GM21390 (cell line): ENCODE measurements around the gene ETNK1.
"Not testable (repeated sequence)": the region's sequence is repeated elsewhere in the genome, so short reads cannot be mapped to it uniquely, and the experiment has no call there.

Experiments used
- ATAC-seq: cut with Tn5 transposase; IDR thresholded peaks from one replicate; pipeline ENCODE4 v1.9.1; 2021; ENCODE audit not compliant: unreplicated experiment

The ETNK1 gene

DNA sequence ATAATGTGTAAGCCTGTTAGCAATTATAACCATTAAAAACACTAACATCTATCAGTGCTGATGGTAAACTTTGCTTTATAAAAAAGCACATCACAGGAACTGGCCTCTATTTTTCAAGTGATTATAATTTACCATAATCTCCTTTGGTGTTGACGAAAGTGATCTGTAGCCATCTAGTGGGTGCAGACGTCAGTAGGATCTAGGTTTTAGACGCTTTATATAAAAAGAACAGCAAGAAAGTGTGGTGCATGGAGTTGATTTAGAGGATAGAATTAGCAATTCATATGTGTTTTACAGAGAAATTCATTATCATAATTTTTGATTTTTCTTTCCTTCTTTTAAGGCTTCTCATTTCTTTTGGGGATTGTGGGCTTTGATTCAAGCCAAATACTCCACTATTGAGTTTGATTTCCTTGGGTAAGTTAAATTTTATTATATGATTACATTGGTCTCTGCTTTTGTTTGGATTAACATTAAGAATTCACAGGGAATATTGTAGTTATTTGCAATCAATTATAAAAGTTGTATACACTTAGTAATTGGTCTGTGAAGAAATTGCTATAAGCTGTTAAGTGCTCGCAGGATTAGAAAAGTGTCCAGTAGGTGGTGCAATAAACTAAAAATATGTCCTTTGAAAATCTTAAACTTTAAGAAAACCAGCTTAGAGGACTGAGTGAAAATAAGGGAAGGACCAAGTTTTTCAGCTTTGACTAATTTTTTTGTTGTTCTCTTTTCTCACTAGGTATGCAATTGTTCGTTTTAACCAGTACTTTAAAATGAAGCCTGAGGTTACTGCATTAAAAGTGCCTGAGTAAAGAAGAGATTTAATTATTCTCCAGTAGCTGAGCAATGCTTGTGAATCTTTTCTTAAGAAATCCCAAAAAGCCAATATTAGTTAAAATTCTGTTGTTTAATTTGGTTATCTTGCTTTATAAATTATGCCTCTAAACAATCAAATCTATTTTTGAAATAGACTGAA, 59.5 kb downstream of the ETNK1 start:
- peak; percentile 45 for ATAC-seq

DNA sequence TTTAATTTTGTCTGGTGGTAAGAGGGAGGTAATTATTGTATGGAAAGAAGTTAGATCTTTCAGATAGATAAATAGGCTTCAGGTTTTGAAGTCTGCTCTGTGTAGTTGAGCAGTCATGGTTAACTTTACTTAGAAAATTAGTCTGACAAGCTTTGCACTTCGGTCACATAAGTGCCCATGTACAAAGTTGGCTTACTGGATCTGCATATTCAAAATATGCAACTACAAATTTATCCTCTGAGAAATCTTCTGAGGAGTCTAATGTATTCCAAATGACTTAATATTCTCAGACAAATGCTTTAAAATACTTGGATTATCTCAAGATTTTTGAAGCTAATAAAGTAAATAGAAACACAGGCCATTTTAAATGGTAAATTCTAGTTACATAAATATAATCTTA, 61.2 kb downstream of the ETNK1 start:
- no peak for ATAC-seq

DNA sequence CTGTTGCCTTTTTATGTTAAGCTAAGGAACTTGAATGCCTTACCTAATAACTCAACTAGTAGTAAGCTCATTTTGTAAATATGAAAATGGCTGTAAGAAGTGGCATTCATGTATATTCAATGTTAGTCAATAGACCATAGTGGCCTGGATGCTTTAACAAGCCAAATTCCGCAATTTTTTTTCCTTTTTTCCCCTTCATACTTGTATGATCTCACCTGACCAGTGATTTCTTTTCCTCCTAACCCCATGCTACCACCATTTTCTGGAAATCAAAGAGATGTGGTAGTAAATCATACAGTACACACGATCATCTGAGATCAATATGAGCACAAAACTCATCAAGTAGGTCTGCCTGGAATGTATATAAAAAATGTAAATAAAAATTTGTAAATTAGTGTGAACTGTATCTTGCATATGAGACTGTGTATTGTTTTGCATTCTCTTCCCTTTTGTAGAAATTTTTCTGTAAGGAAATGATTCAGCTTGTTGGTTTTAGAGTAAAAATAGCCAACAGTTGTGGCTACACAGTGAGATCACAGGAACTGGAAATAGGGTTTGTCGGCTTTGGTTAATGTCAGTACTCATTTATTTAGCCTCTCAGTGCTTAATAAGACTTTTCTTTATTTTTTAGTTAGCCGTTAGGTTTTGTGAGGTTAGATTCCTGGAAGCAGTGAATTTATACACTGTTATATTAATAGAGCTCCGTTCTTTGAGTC, 62.5 kb downstream of the ETNK1 start:
- peak; percentile 69 for ATAC-seq

DNA sequence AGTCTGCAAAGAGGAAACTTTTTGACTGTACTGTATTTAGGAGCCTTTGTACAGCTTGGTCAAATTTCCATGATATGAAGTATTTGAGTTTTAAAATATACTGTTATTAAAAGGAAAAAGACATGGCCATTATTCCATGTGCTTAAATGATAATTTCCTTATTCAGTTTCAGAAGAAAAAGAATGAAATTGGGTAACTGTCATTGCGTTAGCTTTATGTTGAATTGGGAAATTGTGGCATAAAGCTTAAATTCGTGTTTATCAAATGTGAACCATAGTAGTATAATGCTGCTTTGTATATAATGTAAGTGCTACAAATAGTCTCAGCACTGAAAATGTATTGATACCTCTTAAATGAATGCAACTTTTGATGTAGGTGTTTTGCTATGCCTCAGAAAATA, 64.9 kb downstream of the ETNK1 start:
- no peak for ATAC-seq

DNA sequence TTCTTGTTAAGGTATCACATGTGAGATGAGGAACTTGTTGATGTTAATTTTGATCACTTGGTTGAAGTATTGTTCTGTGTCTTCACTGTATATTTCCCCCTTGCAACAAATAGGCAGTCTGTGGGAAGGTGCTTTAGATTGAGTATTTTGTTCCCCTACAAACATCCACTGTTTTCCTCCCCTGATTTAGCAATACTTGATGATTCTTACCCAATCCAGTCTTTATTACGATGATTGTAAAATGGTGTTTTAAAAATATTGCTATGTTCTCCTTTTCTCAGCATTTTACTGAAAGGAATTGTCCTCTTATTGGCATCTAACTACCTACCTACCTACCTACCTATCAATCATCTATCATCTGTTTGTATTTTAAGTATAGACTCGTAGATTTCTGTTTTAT, 66.3 kb downstream of the ETNK1 start:
- ATAC-seq: no peak

DNA sequence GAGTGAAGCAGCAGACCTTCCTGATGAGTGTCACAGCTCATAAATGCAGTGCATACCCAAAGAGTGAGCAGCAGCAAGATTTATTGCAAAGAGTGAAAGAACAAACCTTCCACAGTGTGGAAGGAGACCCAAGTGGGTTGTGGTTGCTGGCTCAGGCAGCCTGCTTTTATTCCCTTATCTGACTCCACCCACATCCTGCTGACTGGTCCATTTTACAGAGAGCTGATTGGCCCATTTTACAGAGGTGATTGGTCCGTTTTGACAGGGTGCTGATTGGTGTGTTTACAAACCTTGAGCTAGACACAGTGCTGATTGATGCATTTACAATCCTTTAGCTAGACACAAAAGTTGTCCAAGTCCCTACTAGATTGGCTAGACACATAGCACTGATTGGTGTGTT, 67.5 kb downstream of the ETNK1 start:
- not testable (repeated sequence) for ATAC-seq

DNA sequence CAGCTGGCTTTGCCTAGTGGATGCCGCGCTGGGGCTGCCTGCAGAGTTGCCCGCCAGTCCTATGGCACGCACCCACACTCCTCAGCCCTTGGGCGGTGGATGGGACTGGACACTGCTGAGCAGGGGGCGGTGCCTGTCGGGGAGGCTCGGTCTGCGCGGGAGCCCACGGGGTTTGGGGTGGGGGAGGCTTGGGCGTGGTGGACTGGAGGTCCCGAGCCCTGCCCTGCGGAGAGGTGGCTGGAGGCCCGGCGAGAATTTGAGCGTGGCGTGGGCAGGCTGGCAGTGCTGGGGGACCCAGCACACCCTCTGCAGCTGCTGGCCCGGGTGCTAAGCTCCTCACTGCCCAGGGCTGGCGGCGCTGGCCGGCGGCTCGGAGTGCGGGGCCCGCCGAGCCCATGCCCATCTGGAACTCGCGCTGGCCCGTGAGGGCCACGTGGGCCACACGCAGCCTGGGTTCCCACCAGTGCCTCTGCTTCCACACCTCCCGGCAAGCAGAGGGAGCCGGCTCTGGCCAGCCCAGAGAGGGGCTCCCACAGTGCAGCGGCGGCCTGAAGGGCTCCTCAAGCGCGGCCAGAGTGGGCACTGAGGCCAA, 68.1 kb downstream of the ETNK1 start:
- ATAC-seq: no peak

DNA sequence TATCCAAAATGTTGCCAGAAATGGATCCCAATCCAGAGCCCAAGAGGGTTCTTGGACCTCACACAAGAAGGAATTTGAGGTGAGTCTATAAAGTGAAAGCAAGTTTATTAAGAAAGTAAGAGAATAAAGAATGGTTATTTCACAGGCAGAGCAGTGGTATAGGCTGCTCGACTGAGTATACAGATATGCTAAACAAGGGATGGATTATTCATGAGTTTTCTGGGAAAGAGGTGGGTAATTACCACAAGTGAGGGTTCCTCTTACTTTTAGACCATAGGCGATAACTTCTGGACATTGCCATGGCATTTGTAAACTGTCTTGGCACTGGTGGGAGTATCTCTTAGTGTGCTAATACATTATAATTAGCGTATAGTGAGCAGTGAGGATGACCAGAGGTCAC, 73.6 kb downstream of the ETNK1 start:
- no peak for ATAC-seq

DNA sequence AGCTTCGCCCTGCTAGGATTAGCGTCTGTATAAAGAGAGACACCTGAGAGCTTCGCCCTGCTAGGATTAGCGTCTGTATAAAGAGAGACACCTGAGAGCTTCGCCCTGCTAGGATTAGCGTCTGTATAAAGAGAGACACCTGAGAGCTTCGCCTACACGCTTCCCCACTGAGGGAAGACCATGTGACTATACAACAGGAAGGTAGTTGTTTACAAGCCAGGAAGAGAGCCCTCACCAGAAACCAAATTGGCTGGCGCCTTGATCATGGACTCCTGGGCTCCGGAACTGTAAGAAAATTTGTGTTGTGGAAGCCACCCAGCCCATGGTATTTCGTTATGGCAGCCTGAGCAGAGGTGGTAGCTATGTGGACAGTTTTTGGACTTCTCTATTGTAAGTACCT, 74.7 kb downstream of the ETNK1 start:
- not testable (repeated sequence) for ATAC-seq

DNA sequence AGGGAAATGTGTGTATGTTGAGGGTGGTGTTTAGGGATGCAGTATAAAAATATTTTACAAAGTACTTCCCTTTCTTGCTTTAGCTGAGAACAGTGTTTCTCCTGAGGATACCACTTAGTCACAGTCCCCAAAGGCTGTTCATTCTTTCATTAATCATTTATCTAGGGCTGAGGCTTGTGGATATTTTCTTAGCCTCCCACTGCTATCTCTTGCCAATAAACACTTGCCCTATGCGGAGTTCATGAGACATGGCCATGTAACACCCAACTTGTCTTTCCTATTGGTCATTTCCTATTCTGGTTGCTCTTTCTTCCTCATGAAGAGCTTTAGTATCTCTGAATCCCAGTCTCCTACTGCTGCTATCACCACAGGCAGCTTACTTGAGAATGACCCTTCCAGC, 75.1 kb downstream of the ETNK1 start:
- ATAC-seq: no peak

DNA sequence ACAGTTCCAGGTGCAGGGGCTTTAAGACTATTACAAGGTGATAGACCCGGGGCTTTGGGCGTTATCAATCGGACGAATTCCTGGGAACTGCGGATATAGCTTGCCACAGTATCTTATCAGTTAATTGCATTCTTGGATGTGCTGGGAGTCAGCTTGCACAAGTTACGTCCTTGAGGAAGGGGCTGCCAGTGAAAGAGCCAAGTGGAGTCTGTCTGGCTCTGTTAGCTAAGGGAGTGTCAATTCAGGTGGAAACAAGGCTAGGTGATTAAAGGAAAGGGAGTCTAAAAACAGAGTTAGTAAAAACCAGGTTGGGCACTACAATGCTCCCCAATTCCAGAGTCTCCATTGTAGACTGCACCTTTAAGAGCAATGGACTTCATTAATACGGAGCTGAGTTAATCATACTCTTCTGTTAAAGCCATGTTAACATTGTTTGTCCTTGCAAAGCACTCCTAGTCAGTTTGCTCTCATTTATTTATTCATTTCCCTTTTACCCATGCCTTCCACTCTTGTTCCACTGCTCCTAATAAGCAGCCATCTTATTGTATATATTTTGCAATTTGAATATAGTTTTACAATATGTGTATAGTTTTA, 76.3 kb downstream of the ETNK1 start:
- ATAC-seq: not testable (repeated sequence)

DNA sequence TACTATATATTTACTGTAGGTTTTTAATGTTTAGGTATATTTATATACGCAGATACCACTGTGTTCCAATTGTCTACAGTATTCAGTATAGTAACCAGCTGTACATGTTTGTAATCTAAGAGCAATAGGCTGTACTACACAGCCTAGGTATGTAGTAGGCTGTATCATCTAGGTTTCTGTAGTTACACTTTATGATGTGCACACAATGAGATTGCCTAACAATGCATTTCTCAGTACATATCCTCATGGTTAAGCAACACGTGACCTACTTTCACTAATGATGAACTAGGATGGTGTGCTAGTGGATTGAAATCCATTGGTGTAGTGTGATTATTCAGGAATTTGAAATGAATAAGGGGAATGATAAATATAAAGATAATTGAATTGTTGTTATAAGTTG, 77.7 kb downstream of the ETNK1 start:
- no peak for ATAC-seq

DNA sequence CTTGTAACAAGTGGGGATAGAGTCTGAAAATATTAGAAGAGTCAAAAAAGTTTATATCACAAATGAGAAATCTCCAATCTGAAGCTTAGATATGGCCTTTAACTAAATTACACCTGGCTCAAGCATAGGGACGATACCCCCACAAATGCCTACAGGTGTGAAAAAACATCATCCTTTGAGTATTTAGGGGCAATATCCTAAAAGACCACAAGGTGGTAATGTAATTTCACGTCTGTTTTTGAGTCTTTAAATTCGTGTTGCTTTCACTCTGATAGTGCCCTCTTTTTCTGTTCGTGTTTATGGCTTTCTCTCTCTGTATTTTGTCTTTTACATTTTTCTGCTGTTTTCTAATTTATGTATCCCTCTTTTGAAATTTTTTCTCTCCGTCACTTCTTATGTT, 84.3 kb downstream of the ETNK1 start:
- peak; percentile 79 for ATAC-seq

DNA sequence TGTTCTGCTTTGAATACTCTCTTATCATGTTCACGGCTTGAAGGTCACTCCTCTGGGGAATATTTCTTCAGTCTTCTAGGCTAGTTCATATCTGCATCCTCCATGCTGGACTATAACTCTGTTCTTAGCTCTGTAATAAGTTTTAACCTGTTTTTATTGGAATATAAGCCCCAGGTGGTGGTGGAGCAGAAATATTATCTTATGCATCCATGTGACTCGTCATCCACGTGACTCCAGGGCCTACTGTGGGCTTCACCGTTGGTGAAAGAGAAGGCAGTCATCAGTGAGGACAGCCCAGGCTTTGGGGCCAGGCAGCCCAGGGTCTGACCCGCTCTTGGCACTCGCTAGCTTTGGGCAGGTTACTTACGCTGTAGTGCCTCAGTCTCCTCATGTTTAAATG, 87.1 kb downstream of the ETNK1 start:
- no peak for ATAC-seq

DNA sequence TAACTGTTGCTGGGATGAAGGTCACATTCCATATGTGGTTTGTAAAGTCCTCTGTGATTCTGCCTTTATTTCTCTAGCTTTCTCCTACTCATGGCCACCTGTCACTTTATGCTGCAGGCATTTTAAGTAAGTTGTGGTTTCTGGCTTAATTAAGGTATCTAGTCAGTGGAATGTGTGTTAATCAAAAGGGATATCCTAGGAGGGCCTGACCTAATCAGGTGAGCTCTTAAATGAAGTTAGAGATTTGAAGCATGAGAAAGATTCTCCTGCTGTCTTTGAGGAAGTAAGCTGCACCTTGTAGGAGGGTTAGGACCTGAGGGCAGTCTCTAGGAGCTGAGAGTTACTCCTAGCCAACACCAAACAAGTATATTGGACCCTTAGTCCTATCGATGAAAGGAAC, 90.3 kb downstream of the ETNK1 start:
- no peak for ATAC-seq

DNA sequence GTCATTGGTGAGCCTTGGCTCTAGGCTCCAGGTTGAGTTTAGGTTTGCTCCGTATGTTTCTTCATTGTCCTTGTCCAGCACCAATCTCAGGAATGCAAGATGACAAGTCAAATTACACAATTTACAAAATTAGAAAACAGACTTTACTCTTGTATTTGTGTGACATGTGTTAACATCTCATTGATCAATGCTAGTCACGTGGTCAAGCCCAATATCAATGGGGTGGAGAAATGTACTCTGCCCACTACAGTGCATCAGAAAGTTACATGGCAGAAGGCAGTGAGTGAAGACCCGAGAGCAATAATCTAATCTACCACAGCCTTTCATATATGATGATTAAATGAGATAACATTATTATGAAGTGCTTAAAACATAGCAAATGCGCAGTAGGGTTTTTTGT, 94.8 kb downstream of the ETNK1 start:
- ATAC-seq: no peak

DNA sequence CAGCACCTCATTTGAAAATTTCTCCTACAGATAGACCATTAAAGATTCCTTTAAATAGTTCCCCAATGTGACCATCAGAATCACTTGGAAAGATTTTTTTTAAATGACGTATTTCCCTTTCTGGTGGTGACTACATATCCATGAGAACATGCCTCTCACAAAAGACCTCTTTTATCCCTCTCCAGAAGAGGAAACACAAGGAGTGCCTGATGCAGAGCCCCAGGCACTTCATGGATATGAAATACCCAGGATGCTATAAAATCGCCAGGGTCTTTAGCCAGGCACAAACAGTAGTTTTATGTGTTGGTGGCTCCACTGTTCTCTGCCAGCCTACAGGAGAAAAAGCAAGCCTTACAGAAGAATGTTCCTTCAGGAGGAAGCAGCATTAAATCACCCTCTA, 97.1 kb downstream of the ETNK1 start:
- ATAC-seq: no peak

DNA sequence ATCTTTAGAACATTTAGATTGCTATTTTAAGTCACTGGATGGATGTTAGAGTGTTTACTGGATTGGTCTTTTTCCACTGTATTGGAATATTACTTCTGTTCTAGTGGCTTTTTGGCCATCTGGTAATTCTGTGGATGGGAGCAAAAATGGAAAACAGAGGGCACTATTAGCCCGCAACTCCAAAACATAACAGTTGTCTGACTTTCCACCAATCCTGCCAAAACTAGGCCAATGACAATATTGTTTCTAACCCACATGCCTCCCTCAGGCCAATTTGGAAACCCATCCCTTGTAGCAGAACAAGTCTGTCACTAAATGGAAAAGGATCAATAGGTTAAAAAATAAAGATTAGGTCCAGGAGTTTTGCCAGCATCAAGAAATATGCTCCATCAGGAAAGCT, 97.8 kb downstream of the ETNK1 start:
- ATAC-seq: no peak

DNA sequence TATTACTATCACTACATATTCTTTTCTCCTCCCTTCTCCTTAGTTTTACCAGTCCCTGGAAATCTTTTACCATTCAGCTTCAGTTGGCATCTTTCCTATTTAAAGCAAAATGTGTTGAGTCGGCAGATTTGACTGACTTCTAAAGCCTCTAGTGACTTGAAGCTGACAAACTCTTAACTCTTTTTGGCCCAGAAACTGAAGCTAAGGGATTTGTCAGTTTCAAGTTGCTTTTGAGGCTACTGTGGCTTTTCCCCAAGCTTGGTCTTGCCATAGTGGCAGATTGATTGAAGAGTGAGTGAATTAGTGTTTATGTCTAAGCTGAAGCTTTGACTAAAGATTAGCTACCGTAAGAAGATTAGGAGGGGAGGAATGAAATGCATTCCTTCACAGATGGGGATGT, 104.0 kb downstream of the ETNK1 start:
- ATAC-seq: no peak

DNA sequence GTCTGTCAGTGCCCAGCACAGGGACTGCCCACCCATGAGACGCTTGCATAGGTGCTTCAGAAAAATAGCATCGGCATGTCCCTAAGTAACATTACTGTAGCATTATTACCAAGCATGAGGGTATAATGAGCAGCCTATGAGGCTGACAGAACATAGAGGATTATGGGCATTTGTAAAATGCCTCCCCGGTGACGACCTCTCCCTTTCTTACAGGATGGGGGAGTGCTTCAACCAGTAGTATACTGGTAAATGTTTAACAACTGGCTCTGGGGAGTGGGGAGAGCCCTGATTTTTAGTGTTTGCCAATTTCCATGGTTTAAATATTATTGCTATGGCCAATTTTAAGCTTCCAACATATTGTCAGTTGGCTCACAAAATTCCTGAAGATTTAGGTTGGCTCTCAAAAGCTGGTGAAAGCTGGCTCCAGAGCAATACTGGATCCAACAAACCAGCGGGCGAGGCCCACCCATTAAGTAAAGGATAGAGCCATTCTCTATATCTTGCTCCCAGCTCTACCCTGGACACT, 104.5 kb downstream of the ETNK1 start:
- no peak for ATAC-seq

DNA sequence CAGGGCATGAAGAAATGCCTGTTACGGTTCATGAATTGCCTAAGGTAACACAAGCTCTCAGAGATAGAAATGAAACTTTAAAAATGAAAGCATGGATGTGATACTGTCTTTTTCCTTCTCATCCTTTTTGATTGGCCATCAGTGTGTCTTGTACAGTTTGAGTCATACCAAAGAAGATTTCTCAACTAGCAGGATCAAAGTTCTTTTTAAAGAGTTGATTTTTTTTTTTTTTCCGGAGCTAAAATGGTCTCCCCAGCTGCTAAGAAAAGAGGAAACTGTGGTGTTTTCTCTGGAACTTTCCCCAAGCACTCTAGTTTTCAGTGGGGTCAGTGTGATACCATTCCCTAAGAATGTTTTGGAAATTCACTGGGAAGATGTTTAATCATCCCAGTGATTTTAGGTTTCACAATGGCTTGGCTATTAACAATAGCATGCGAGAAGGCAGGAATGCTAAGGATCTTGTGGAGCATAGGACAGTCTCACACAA, 105.0 kb downstream of the ETNK1 start:
- no peak for ATAC-seq
